HepG2 (cell line): ENCODE data around the gene CMIP. TPM values are rescaled to one million over a fixed set of nuclear protein-coding genes. Genes with fewer than 3 reads are reported as not detected.
A peak's percentile ranks its signal among the peaks of the same experiment; 100 is the strongest.

Experiments used
- FOXO4 ChIP-seq: sonication (generic); formaldehyde crosslinking; conservative IDR thresholded peaks from 2 replicates; pipeline ENCODE4 v1.8.1; 2023; ENCODE audit warnings: missing genetic modification reagents
- HINFP ChIP-seq: sonication (generic); formaldehyde crosslinking; IDR thresholded peaks from 2 replicates; pipeline ENCODE4 v1.4.0; 2020; ENCODE audit warnings: low read depth, mild to moderate bottlenecking, missing genetic modification reagents
- HMGA1 ChIP-seq: sonication (generic); formaldehyde crosslinking; conservative IDR thresholded peaks from 2 replicates; pipeline ENCODE4 v1.4.0; 2020; ENCODE audit warnings: missing genetic modification reagents
- HNF4A ChIP-seq: sonication (generic); formaldehyde crosslinking; IDR thresholded peaks from 2 replicates; pipeline ENCODE4 v1.4.0; 2020; ENCODE audit warnings: missing genetic modification reagents
- IKZF5 ChIP-seq: IDR thresholded peaks from 2 replicates; pipeline ENCODE4 v1.6.1; 2018; ENCODE audit warnings: missing genetic modification reagents, mild to moderate bottlenecking, missing compliant biosample characterization
- NFYC ChIP-seq: IDR thresholded peaks from 2 replicates; pipeline ENCODE4 v1.6.1; 2016; ENCODE audit warnings: missing genetic modification reagents, missing compliant biosample characterization
- SAP130 ChIP-seq: IDR thresholded peaks from 2 replicates; pipeline ENCODE4 v1.6.1; 2016; ENCODE audit warnings: low read depth
- SMYD3 ChIP-seq: sonication (generic); formaldehyde crosslinking; IDR thresholded peaks from 2 replicates; pipeline ENCODE4 v1.8.1; 2023; ENCODE audit warnings: mild to moderate bottlenecking, missing genetic modification reagents
- THRA ChIP-seq: sonication (generic); formaldehyde crosslinking; IDR thresholded peaks from 2 replicates; pipeline ENCODE4 v1.4.0; 2020; ENCODE audit warnings: missing genetic modification reagents, borderline replicate concordance
- ZHX2 ChIP-seq, 2 experiments: sonication (generic) in 1 of 2; formaldehyde crosslinking in 1 of 2; IDR thresholded peaks; 2 replicates each; pipeline versions ENCODE4 v1.6.1 to v1.9.0; 2014 to 2022; ENCODE audit warnings: antibody characterized with exemption in 1 of 2, borderline replicate concordance in 1 of 2, inconsistent platforms in 1 of 2, low read depth in 1 of 2, missing genetic modification reagents in 1 of 2
- ZNF274 ChIP-seq: sonication (generic); formaldehyde crosslinking; IDR thresholded peaks from 2 replicates; pipeline ENCODE4 v1.5.1; 2020; ENCODE audit warnings: mild to moderate bottlenecking, missing genetic modification reagents
- ZNF749 ChIP-seq: sonication (generic); formaldehyde crosslinking; IDR thresholded peaks from 2 replicates; pipeline ENCODE4 v1.8.0; 2022; ENCODE audit warnings: mild to moderate bottlenecking, missing genetic modification reagents, moderate library complexity, borderline replicate concordance
- ZNF775 ChIP-seq: sonication (generic); formaldehyde crosslinking; IDR thresholded peaks from 2 replicates; pipeline ENCODE4 v1.4.0; 2020; ENCODE audit warnings: missing genetic modification reagents, mild to moderate bottlenecking, moderate library complexity, borderline replicate concordance
- polyA plus RNA-seq, 8 experiments: library from polyadenylated mRNA; depleted of rRNA in 3 of 8; stranded (reverse) in 7 of 8; unstranded in 1 of 8; fragments of >200 nt; fragmentation: Illumina TruSeq in 4 of 8; extraction: Trizol in 4 of 8; gene quantifications; 2 replicates each; pipeline versions ENCODE4 v1.2.1 to v1.2.3, GENCODE V29; 2011 to 2016; ENCODE audit warnings: low read depth in 4 of 8, missing spikeins in 1 of 8, mixed read lengths in 1 of 8; ENCODE audit not compliant: insufficient read depth in 1 of 8
- total RNA-seq, 5 experiments: library from RNA; depleted of rRNA; stranded (reverse); fragments of >200 nt; fragmentation: Illumina TruSeq; extraction: Trizol; gene quantifications; 2 replicates each; pipeline ENCODE4 v1.2.3, GENCODE V29; 2016; ENCODE audit warnings: low read depth in 1 of 5
- TF ChIP-seq, protein P1 (sequence below): sonication (generic); formaldehyde crosslinking; IDR thresholded peaks from 2 replicates; pipeline ENCODE4 v1.5.0; 2020; ENCODE audit warnings: missing genetic modification reagents

The CMIP gene
- total and polyA plus RNA-seq, 2 of the 13 experiments (the other 11 are each of a cell fraction or from before 2014, with no cell fraction given): 10.9 to 18.1 TPM

DNA sequence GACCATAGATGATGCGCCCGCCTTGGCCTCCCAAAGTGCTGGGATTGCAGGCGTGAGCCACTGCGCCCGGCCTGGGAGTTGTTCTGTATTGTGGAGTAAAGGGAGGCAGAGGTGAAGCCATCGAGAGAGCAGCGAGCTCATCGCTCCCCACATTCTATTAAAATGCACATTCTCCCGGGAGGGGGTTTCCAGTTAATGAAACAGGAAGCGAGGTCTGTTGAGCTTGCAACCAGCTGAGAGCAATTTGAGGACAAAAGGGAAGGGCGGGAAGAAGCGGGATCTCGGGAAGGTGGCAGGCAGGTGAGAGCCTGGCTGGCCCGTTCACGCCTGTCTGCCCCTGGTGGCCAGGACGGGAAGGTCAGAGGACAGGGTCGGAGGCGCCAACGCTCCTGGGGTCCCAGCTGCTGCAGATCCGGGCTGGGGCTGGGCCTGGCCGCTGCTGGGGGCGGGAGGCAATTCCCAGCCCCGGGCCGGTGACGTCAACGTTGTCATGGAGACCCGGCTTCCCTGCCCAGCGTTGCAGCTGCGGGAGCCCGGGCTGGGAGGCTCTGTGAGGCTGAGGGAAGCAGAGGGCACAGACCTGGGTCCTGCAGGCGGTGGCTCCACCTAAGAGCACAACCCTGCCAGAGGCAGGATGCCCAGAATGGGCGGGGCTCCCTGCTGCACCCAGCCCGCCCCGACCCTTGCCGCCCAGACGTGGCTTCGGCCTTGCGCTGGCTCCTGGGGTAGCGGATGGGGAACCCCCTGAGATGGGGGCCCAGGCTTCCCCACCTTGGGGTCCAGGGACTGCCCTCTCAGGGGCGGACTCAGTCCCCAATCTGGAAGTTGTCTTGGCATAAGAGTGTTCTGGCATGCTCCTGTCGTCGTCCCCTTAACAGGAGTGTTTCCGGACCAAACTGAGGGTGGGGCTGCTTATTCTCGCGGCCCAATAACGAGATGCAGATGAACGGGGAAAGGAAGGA lies 285.8 kb downstream of the CMIP start (continued):
- TF ChIP-seq SMYD3 (CRISPR knock-in tag): no peak
- no peak; the same call in 1 of the 2 replicates for TF ChIP-seq ZNF274 (CRISPR knock-in tag)
- TF ChIP-seq FOXO4 (CRISPR knock-in tag): no peak
- no peak for TF ChIP-seq ZNF775
- TF ChIP-seq ZNF749 (CRISPR knock-in tag): no peak
- TF ChIP-seq HINFP (CRISPR knock-in tag): no peak
- no peak for TF ChIP-seq HMGA1 (CRISPR knock-in tag)
- TF ChIP-seq NFYC (CRISPR knock-in tag): no peak
- TF ChIP-seq THRA (CRISPR knock-in tag): no peak
- TF ChIP-seq, protein P1, sequence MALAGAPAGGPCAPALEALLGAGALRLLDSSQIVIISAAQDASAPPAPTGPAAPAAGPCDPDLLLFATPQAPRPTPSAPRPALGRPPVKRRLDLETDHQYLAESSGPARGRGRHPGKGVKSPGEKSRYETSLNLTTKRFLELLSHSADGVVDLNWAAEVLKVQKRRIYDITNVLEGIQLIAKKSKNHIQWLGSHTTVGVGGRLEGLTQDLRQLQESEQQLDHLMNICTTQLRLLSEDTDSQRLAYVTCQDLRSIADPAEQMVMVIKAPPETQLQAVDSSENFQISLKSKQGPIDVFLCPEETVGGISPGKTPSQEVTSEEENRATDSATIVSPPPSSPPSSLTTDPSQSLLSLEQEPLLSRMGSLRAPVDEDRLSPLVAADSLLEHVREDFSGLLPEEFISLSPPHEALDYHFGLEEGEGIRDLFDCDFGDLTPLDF: no peak
- 0 out of 2 replicates have a peak, but pooled peaks have one; percentile 11 for TF ChIP-seq HNF4A
- TF ChIP-seq SAP130 (CRISPR knock-in tag): peak; percentile 31; the same call in 1 of the 2 replicates
- TF ChIP-seq IKZF5 (CRISPR knock-in tag): 0 out of 2 replicates have a peak, but pooled peaks have one; percentile 35
- TF ChIP-seq ZHX2 (IDR thresholded peaks at IDR 0.05; ENCODE audit: low read depth): peak; percentile 25; the same call in 1 of the 2 replicates
- TF ChIP-seq ZHX2 (CRISPR knock-in tag; IDR thresholded peaks at IDR 0.05; ENCODE audit: borderline replicate concordance): no peak
